HCT116 (cell line): Measurements from ENCODE around the gene HDAC1. TPM values are rescaled to one million over a fixed set of nuclear protein-coding genes. Genes with fewer than 3 reads are reported as not detected.

ENCODE experiments used
- ATAC-seq: fragments of 200-7000 bp; cut with Tn5 transposase; 2 replicates; pipeline ENCODE4 v1.9.1; 2020; ENCODE audit warnings: mild to moderate bottlenecking, moderate library complexity
- BruUV-seq: library from RNA; stranded (reverse); fragments of 400-500 nt; replicated peaks from 2 replicates; lab custom pipeline; 2021; lab: Mats Ljungman, UMichigan
- CTCF ChIA-PET: fragments of 300-600 bp; sonication (Branson Sonifier 250); formaldehyde crosslinking; loops from one replicate; lab custom pipeline; 2021; ENCODE audit warnings: antibody characterized with exemption; lab: Charles Lee
- POLR2A ChIA-PET: fragments of 300-600, 350-600 bp; sonication (Branson Sonifier 250); formaldehyde crosslinking; loops from one replicate; lab custom pipeline; 2021; ENCODE audit warnings: antibody characterized with exemption; lab: Charles Lee
- RAD21 ChIA-PET, 2 experiments: fragments of 300-600 bp; sonication (Branson Sonifier 250); formaldehyde crosslinking; loops; one replicate each; lab custom pipeline; 2023; ENCODE audit warnings: low total read pairs in 2 of 2; ENCODE audit not compliant: uncharacterized antibody in 2 of 2, unreplicated experiment in 2 of 2, low non-redundant PET in 1 of 2; lab: Charles Lee
- DNase-seq: peaks from one replicate; pipeline ENCODE4 v3.0.0-alpha.2; 2010; ENCODE audit warnings: low read depth, low spot score
- H2AFZ ChIP-seq: fragments of 200-600 bp; shearing (Covaris generic), sonication (generic); 2 replicates; pipeline ENCODE4 v1.6.1; 2017; ENCODE audit warnings: low read depth, mixed run types, mixed read lengths, antibody characterized with exemption, low read length; ENCODE audit not compliant: poor library complexity, severe bottlenecking
- H3K27ac ChIP-seq: 2 replicates; pipeline ENCODE4 v1.5.1; 2012; ENCODE audit warnings: low read depth, low read length
- H3K27me3 ChIP-seq: fragments of 200-600 bp; sonication (generic); 2 replicates; pipeline ENCODE4 v1.6.1; 2016; ENCODE audit warnings: mixed run types, low read length, mixed read lengths; ENCODE audit not compliant: insufficient read depth
- H3K36me3 ChIP-seq, 2 experiments: fragments of 200-500 bp in 1 of 2; fragments of 200-600 bp in 1 of 2; sonication (Bioruptor generic) in 1 of 2; sonication (generic) in 1 of 2; 2 replicates each; pipeline versions ENCODE4 v1.5.1 to v1.6.1; 2014 to 2016; ENCODE audit warnings: low read length in 2 of 2, inconsistent platforms in 1 of 2, mixed read lengths in 1 of 2, mixed run types in 1 of 2; ENCODE audit not compliant: insufficient read depth in 2 of 2, control insufficient read depth in 1 of 2
- H3K4me1 ChIP-seq, 2 experiments: fragments of 200-600 bp in 1 of 2; sonication (generic) in 1 of 2; 2 replicates each; pipeline versions ENCODE4 v1.5.1 to v1.6.1; 2012 to 2017; ENCODE audit warnings: low read length in 2 of 2, inconsistent platforms in 1 of 2, mild to moderate bottlenecking in 1 of 2, mixed read lengths in 1 of 2, mixed run types in 1 of 2, moderate library complexity in 1 of 2; ENCODE audit not compliant: insufficient read depth in 2 of 2, control insufficient read depth in 1 of 2
- H3K4me2 ChIP-seq: fragments of 200-600 bp; sonication (generic); 2 replicates; pipeline ENCODE4 v1.6.1; 2017; ENCODE audit warnings: mixed run types, low read length, mixed read lengths
- H3K4me3 ChIP-seq, 2 experiments: fragments of 200-600 bp in 1 of 2; sonication (generic) in 1 of 2; replicated peaks in 1 of 2; 2 replicates each; pipeline ENCODE4 v1.5.1; 2011 to 2016; ENCODE audit warnings: low read length in 2 of 2, control low read depth in 1 of 2, low read depth in 1 of 2, mild to moderate bottlenecking in 1 of 2, mixed read lengths in 1 of 2, mixed run types in 1 of 2
- H3K79me2 ChIP-seq: fragments of 200-600 bp; sonication (generic); 2 replicates; pipeline ENCODE4 v1.6.1; 2017; ENCODE audit warnings: mild to moderate bottlenecking, mixed run types, low read length, moderate library complexity, mixed read lengths; ENCODE audit not compliant: insufficient read depth
- H3K9ac ChIP-seq: fragments of 200-600 bp; sonication (generic); 2 replicates; pipeline ENCODE4 v1.6.1; 2016; ENCODE audit warnings: low read length, mixed read lengths
- H3K9me2 ChIP-seq: fragments of 200-600 bp; sonication (generic), shearing (Covaris generic); 2 replicates; pipeline ENCODE4 v1.6.1; 2017; ENCODE audit warnings: mixed run types, mild to moderate bottlenecking, moderate library complexity; ENCODE audit not compliant: insufficient read depth
- H3K9me3 ChIP-seq, 2 experiments: fragments of 200-500 bp in 1 of 2; fragments of 200-600 bp in 1 of 2; sonication (Bioruptor generic) in 1 of 2; sonication (generic) in 1 of 2; 2 replicates each; pipeline ENCODE4 v1.6.1; 2014 to 2017; ENCODE audit warnings: low read length in 2 of 2, mixed read lengths in 2 of 2, inconsistent platforms in 1 of 2, low read depth in 1 of 2, mild to moderate bottlenecking in 1 of 2, mixed run types in 1 of 2, moderate library complexity in 1 of 2; ENCODE audit not compliant: control insufficient read depth in 1 of 2, insufficient read depth in 1 of 2
- H4K20me1 ChIP-seq: fragments of 200-600 bp; sonication (generic), shearing (Covaris generic); 2 replicates; pipeline ENCODE4 v1.6.1; 2017; ENCODE audit warnings: mixed run types, mild to moderate bottlenecking, moderate library complexity; ENCODE audit not compliant: insufficient read depth
- ATF3 ChIP-seq: IDR thresholded peaks from 2 replicates; pipeline ENCODE4 v1.6.1; 2012
- CEBPB ChIP-seq: IDR thresholded peaks from 2 replicates; pipeline ENCODE4 v1.6.1; 2012; ENCODE audit warnings: low read depth
- CTCF ChIP-seq, 3 experiments: fragments of 200-600 bp in 1 of 3; sonication (generic) in 1 of 3; IDR thresholded peaks in 2 of 3; conservative IDR thresholded peaks in 1 of 3; 2 replicates each; pipeline ENCODE4 v1.5.1; 2012 to 2017; ENCODE audit warnings: low read depth in 2 of 3, low read length in 2 of 3, antibody characterized with exemption in 1 of 3, borderline replicate concordance in 1 of 3, control low read depth in 1 of 3, mild to moderate bottlenecking in 1 of 3, mixed read lengths in 1 of 3, mixed run types in 1 of 3, moderate library complexity in 1 of 3; ENCODE audit not compliant: insufficient read depth in 1 of 3
- EGR1 ChIP-seq: IDR thresholded peaks from 2 replicates; pipeline ENCODE4 v1.6.1; 2012; ENCODE audit warnings: low read depth
- ELF1 ChIP-seq: IDR thresholded peaks from 2 replicates; pipeline ENCODE4 v1.6.1; 2012; ENCODE audit warnings: low read depth, borderline replicate concordance
- EZH2phosphoT487 ChIP-seq: fragments of 200-600 bp; IDR thresholded peaks from 2 replicates; pipeline ENCODE4 v1.6.1; 2018; ENCODE audit warnings: antibody characterized with exemption, borderline replicate concordance
- FOSL1 ChIP-seq: IDR thresholded peaks from 2 replicates; pipeline ENCODE4 v1.6.1; 2012; ENCODE audit warnings: low read depth
- JUND ChIP-seq: IDR thresholded peaks from 2 replicates; pipeline ENCODE4 v1.6.1; 2012
- MAX ChIP-seq: IDR thresholded peaks from 2 replicates; pipeline ENCODE4 v1.6.1; 2012
- POLR2A ChIP-seq: IDR thresholded peaks from 2 replicates; pipeline ENCODE4 v1.7.0; 2011; ENCODE audit warnings: borderline replicate concordance; ENCODE audit not compliant: insufficient read depth, insufficient read length; ENCODE audit errors: extremely low read depth
- POLR2AphosphoS5 ChIP-seq: IDR thresholded peaks from 2 replicates; pipeline ENCODE4 v1.6.1; 2011; ENCODE audit warnings: mild to moderate bottlenecking, low read depth, low read length, moderate library complexity
- RAD21 ChIP-seq: IDR thresholded peaks from 2 replicates; pipeline ENCODE4 v1.6.1; 2012; ENCODE audit warnings: low read depth, mild to moderate bottlenecking
- SIN3A ChIP-seq: IDR thresholded peaks from 2 replicates; pipeline ENCODE4 v1.6.1; 2012; ENCODE audit warnings: low read depth
- SRF ChIP-seq: IDR thresholded peaks from 2 replicates; pipeline ENCODE4 v1.6.1; 2012; ENCODE audit warnings: low read depth
- TCF7L2 ChIP-seq: IDR thresholded peaks from 2 replicates; pipeline ENCODE4 v1.7.0; 2011; ENCODE audit warnings: borderline replicate concordance, inconsistent platforms; ENCODE audit not compliant: insufficient read depth, insufficient read length; ENCODE audit errors: extremely low read depth
- YY1 ChIP-seq: IDR thresholded peaks from 2 replicates; pipeline ENCODE4 v1.6.1; 2011; ENCODE audit warnings: low read length, low read depth, moderate library complexity, mild to moderate bottlenecking; ENCODE audit not compliant: insufficient replicate concordance; ENCODE audit errors: extremely low read depth
- ZBTB33 ChIP-seq: IDR thresholded peaks from 2 replicates; pipeline ENCODE4 v1.6.1; 2011; ENCODE audit warnings: mild to moderate bottlenecking, low read length, moderate library complexity; ENCODE audit not compliant: insufficient replicate concordance; ENCODE audit errors: extremely low read depth
- ZFX ChIP-seq: fragments of 450-650 bp; IDR thresholded peaks from 2 replicates; pipeline ENCODE4 v1.6.1; 2017
- ZNF274 ChIP-seq: fragments of 200-500 bp; sonication (Bioruptor generic); IDR thresholded peaks from 2 replicates; pipeline ENCODE4 v1.6.1; 2014; ENCODE audit warnings: mild to moderate bottlenecking, low read depth, low read length, inconsistent platforms
- intact Hi-C: fragments of 100-400 bp; cut with micrococcal nuclease; formaldehyde crosslinking; loops from 2 replicates; pipeline ENCODE4 v1.10.0; 2022
- total RNA-seq: library from RNA; stranded (reverse); gene quantifications from one replicate; pipeline ENCODE4 v1.2.1, GENCODE V29; 2021; ENCODE audit not compliant: unreplicated experiment

HDAC1 gene
- total RNA-seq, 1 experiment from 2014 or later = 232 TPM

- Histone ChIP-seq H3K27me3 (no peaks in the 10 kb centered on the region), H3K9me2 (no peaks in the 10 kb centered on the region), H3K27ac (no peak overlapping the region), H3K4me3 (no peak overlapping the region)
- TF ChIP-seq POLR2A = no peak
- TF ChIP-seq EGR1 = no peak
- TF ChIP-seq, all 23 proteins: peak for 0
- POLR2A ChIA-PET = no interaction called here
- no peak overlapping the region for H3K9ac ChIP-seq
- BruUV-seq = no TSS peak
- DNase-seq (no peak), ATAC-seq (no peak)
- no peak overlapping the region for H2AFZ ChIP-seq
- CTCF ChIA-PET = no interaction called here
- no peaks in the 10 kb centered on the region for H3K36me3 ChIP-seq
- no peaks in the 10 kb centered on the region for H4K20me1 ChIP-seq
- no peaks in the 10 kb centered on the region for H3K9me3 ChIP-seq
- RAD21 ChIA-PET = no interaction called here
- H3K4me2 ChIP-seq = no peak overlapping the region
- no peaks in the 10 kb centered on the region for H3K79me2 ChIP-seq
- peaks cover 13 to 22% of the 10 kb centered on the region in 2 experiments for H3K4me1 ChIP-seq
- intact Hi-C loops = no loop called here
These were observed 5.1 kb upstream of the HDAC1 start for GRCh38 chr1:32286763-32287162.

- H3K36me3 ChIP-seq = no peaks in the 10 kb centered on the region
- TF ChIP-seq CTCF (IDR thresholded peaks at IDR 0.05 in 2 of 3, conservative IDR thresholded peaks at IDR 0.05 in 1 of 3; ENCODE audit: borderline replicate concordance in 1 of 3, insufficient read depth in 1 of 3, low read depth in 2 of 3, low read length in 2 of 3) = no peak
- no peak for TF ChIP-seq RAD21
- TF ChIP-seq POLR2AphosphoS5 = no peak
- TF ChIP-seq JUND = no peak
- TF ChIP-seq POLR2A = no peak
- no peak for TF ChIP-seq EGR1
- TF ChIP-seq EZH2phosphoT487 = no peak
- no peak for TF ChIP-seq FOSL1
- TF ChIP-seq SRF = no peak
- TF ChIP-seq MAX = no peak
- TF ChIP-seq ZFX = no peak
- no peak for TF ChIP-seq TCF7L2
- TF ChIP-seq YY1 = no peak
- no peak for TF ChIP-seq ELF1
- no peak for TF ChIP-seq ZBTB33
- TF ChIP-seq ATF3 = no peak
- TF ChIP-seq ZNF274 = no peak
- no peak for TF ChIP-seq SIN3A
- TF ChIP-seq CEBPB = no peak
- no peak overlapping the region for H3K27ac ChIP-seq
- no peaks in the 10 kb centered on the region for H3K9me3 ChIP-seq
- DNase-seq = no peak
- peaks cover 15 to 32% of the 10 kb centered on the region in 2 experiments for H3K4me1 ChIP-seq
- ChIA-PET RAD21 (no interaction called here), POLR2A (no interaction called here), CTCF (no interaction called here)
- H3K9me2 ChIP-seq = no peaks in the 10 kb centered on the region
- ATAC-seq = no peak
- intact Hi-C loops = no loop called here
- H3K4me3 ChIP-seq = no peak overlapping the region
- H3K9ac ChIP-seq = no peak overlapping the region
- H2AFZ ChIP-seq = no peak overlapping the region
- peaks cover 22% of the 10 kb centered on the region for H3K79me2 ChIP-seq
- no TSS peak for BruUV-seq
- H3K4me2 ChIP-seq = no peak overlapping the region
- no peaks in the 10 kb centered on the region for H4K20me1 ChIP-seq
- H3K27me3 ChIP-seq = no peaks in the 10 kb centered on the region
These were observed 2.6 kb upstream of the HDAC1 start for GRCh38 chr1:32289256-32289655.
